Measurements from ENCODE around the gene SLC39A3.
A peak's percentile ranks its signal among the peaks of the same experiment; 100 is the strongest.

Gene SLC39A3, protein sequence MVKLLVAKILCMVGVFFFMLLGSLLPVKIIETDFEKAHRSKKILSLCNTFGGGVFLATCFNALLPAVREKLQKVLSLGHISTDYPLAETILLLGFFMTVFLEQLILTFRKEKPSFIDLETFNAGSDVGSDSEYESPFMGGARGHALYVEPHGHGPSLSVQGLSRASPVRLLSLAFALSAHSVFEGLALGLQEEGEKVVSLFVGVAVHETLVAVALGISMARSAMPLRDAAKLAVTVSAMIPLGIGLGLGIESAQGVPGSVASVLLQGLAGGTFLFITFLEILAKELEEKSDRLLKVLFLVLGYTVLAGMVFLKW

DNA sequence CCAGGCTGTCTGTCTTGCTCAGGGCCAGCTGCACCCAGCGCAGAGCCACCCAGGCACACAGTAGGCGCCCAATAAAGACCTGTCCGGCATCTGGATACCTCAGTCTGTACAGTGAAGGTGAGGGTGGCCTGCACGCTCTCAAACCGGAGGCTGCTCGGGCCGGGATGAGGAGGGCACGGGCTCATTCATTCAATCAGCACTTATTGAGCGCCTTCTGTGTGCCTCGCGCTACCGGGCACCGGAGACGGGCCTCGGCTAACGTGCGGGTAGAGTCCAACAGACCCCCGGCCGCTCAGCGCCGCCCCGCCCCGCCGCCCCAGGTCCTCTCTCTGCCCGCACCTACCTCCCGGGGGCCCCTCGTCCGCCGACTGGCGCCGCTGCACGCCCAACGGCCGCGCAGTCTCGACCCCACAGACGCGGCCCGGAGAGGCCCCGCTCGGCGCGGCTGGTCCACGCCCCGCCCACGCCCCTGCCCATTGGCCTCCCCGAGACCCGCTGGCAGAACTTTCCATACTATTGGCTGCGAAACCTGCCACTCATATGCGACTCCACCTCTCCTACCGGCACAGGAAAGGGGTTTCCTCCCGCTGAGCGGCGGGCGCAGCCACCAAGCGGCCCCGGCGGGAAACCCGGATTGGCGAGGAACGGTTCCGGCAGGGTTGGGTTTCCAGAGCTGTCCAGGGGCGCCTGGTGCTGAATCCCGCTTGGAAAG is at the start of gene SLC39A3:
Gene SLC39A3, minus strand, starts transcription at position 416 of the 712 bp plus-strand sequence. CDS start 2,760 bp downstream, outside the sequence.
- peak; percentile 99 for ATAC-seq

DNA sequence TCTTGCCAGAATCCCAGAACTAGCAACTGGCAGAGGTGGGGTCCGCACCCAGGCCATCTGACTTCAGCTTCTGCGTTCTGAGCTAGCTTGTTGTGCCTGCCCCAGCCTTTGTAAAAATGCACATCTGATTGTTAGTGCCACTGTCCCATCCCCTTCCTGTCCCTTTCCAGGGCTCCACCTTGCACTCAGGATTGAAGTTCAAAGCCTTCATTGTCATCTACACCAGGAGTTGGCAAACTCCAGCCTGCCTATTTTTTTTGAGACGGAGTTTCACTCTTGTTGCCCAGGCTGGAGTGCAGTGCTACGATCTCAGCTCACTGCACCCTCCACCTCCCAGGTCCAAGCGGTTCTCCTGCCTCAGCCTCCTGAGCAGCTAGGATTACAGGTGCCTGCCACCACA is 48.4 kb upstream of the SLC39A3 start:
- ATAC-seq, result no peak

DNA sequence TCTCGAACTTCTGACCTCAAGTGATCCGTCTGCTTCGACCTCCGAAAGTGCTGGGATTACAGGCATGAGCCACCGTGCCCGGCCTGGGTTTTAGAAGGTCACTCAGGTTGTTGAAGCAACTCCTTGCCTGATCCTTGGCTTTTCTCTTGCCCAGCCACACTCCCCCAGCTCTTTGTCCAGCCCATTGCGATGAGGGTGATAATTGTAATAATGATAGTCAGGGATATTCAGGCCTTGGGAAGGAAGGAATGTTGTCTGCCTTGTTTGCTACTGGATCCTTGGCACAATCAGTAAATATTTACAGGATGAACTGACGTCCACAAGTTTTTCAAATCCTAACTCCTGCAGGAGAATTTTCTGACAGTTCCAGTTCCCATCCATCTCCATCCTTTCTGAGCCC is 47.3 kb upstream of the SLC39A3 start:
- no peak for ATAC-seq

DNA sequence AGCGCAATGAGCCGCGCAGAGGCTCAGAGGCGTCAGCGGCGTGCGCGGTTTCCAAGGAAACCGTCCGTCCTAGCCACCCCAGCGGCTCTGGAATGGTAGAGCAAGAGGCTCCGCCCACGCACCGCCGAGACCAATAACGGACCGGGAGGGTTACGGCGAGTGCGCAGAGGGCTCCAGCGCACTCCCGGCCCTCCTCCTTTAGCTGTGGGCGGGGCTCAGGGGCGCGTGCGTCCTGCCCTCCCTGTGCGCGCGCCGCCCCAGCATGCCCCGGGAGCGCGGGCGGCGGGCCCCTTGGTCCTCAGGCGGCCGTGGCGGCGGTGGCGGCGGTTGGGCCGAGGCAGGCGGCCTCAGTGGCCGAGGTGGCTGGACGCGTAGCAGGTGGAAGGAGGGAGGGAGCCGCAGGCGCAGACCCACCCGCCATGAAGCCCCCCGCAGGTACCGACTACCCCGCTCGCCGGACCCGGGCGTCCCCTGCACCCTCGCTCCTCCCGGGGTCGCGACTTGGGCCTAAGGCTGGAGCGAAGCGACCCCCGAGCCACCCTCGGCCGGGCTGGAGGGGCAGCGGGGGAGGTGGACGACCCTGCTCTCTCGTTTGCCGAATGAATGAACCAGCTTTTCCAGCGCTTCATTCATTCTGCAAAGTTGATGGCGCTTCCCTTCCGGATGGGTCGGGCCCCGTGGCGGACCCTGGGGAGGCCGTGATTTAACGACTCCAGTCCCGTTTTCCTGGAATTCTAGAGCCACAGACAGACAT is 45.6 kb upstream of the SLC39A3 start, which contains the start of gene THOP1:
Gene THOP1, plus strand, starts transcription at position 260 of the 754 bp plus-strand sequence. Its CDS starts 160 bp downstream, at position 420.
- ATAC-seq, result peak; percentile 84 to 85

DNA sequence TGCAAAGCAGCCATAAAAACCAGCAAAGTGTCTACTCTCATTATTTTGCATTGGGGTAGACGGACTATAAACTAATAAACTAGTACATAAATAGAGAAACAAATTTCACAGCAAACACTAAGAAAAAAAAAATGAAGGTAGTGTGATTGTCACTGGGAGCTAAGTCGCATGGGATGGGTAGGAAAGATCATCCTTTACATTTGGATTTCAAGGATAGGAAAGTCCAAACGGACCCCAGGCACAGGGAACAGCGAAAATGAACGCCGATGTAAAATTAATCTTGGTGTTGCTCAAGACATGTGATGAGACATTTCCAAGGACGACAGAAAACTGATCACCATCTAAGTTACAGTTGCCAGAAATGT is 43.9 kb upstream of the SLC39A3 start:
- ATAC-seq, result no peak

DNA sequence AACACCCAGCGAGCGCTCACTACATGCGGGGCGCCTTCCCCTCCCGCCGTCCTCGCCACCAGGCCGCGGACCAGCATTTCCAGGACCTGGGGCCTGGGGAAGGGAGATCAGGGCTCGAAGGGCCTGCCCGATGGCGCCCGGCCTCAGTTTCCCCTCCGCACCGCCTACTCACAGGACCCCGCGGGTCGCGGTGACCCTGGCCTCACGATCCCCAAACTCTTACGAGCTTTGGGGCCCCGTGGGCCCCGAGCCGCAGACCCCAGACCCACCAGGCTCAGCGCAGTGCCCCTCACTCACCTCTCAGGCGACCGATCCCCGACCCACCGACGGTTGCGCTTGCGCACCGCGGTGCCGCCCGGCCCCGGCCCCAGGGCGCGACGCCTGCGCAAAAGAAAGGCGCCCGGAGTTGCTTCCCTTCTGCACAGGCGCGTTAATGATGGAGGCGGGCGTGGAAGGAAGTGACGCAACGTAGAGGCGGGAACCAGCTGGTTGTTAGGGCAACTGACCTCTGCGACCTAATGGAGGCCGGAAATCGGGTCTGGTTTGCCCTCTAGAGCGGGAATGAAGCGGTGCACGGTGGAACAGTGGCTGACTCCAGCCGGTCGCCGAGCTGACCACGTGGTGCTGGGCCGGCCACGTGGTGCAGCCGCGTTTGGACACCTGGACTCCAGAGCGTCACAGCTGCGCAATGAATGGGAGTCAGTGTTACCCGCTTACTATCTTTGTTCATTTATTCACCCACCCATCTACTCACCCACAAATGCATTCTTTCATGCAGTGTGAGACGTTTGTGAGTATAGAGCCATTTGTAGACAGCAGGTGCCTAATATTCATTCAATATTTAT is 43.3 kb upstream of the SLC39A3 start, which contains the start of gene SGTA:
Gene SGTA, minus strand, starts transcription at position 338 of the 845 bp plus-strand sequence. CDS start 14,205 bp downstream, outside the sequence.
- peak; percentile 80 to 83 for ATAC-seq

DNA sequence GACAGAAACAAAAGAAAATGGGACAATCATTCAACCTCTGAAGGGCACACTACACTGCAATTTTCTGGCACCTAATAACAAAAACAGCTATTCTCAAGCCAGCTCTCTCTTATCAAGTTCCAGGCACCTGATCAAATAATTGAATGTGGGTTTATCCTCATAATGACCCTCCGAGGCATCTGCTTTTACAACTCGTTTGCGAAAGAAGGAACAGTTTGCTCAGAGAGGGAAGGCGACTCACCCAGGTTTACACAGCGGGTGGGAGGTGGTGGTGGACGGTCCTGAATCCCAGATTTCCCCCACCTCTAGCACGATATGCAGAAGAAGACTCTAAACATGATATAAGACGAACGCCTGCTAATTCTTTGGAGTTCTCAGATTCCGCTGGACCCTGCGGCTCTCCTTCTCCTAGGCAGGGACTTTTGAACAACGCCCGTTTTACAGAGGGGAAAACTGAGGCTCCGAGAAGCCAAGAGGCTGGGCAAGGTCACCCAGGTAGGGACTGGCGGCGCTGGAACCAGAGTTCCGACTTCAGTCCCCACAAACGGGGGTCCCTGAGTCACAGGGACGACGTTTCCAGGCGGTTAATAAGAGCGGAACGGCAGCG is 42.6 kb upstream of the SLC39A3 start:
- no peak for ATAC-seq

DNA sequence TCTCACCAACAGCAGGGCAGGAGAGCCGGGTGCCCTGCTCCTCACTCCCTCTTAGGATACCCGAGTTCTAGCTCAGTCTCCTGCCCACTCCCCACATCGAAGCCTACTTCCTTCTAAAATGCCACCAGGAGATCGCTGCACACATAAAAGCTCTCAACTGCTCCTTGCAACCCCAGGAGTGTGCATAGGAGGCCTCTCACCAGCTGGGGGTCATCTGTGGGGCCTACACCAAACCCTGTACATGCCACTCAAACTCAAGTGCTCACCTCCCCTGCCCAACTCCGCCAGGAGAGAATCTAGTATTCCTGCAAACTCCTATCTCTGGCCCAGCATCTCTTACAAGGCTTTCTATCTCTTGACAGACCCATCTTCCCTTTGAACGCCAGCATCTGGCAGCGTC is 40.5 kb upstream of the SLC39A3 start:
- no peak for ATAC-seq

DNA sequence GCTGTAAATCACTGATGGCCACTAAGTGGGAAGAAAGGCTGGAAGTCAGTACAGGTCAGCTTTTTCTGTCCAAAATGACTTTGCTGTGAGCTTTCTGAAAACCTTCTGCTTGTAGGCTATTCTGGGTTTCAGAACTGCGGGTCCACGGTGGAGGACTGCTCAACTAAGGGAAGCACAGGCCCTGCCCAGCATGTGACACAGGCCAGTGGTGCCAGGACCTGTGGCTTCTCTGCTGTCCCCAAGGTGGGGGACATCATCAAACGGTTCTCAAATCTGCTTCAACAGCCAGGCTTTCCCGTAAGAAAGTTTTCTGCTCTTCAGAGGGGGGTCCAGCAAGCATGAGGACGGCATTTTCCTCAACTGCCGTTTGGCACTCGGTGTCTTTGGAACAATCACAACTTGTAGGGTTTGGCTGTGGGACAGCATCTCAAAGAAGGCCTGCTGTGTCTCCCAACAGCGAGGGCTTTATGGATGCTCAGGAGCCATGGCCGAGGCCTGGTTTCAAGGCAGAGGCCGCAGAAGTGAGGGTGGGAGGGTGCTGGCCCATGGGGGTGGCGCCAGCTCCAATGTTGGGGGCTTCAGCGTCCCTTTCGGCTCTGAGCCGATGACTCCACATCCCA is 39.4 kb upstream of the SLC39A3 start:
- no peak for ATAC-seq

DNA sequence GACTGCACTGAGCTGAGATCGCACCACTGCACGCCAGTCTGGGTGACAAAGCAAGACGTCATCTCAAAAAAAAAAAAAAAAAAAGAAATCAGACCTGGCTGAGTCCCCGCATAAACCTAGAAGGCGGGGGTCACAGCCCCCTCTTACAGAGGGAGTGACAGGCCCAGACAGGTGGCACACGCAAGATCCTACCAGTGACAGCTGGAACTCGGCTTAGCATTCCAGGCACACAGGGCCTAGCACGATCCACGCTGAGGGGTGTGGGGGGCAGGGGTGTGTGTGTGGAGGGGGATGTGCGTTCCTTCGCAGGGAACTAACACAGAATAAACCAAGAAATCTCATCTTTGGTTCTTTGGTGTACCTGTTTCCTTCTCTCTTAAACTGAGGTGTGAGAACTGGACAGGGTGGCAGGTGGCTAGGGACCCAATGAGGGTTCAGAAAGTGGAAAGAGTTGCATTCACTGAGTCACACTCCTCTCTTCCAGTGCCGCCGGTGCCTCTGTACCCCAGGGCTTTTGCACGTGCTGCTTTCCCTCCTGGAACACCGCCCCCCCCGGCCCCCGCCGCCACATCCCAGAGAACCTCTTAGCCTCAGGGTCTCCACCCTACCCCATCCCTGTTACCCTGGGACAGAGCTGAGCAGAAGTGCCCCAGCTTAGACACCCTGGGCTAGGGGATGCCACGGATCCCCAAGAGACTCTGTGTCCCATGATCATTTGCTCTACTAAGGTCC is 38.3 kb upstream of the SLC39A3 start:
- ATAC-seq, result no peak

DNA sequence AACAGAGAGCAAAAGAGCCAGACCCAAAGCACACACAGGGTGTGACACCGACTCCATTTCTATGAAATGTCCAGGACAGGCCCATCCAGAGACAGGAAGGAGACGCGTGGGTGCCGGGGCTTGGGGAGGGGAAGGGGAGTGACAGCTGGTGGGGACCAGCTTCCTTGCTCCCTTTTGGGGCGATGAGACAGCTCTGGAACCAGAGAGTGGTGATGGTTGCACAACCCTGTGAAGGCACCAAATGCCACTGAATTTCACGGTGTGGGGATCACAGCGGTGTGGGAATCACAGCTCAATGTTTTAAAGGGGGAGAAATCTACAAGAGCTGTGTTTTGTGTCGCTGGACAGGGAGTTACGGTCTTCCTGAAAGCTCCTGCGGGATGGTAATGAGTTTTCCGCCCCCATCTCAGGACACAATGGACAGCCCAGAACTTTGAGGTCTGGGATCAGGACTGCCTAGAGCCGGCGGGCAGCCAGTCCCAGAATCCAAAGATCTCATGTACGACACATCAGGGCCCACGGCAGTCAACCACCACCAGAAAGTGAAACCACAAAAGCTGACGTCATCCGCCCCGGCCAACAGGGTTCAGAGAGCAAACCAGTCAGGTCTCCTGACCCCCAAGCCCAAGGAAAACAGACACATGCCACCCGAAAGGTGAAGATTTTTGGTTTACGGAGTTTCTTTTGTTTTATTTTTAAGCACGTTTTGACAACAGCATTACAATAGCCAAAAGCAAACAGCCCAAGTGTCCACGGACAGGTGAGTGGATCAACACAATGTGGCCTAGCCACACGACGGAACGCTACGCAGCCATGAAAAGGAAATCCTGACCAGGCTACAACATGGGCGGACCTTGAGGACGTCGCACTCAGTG is 36.0 kb upstream of the SLC39A3 start:
- peak; percentile 78 to 83 for ATAC-seq

DNA sequence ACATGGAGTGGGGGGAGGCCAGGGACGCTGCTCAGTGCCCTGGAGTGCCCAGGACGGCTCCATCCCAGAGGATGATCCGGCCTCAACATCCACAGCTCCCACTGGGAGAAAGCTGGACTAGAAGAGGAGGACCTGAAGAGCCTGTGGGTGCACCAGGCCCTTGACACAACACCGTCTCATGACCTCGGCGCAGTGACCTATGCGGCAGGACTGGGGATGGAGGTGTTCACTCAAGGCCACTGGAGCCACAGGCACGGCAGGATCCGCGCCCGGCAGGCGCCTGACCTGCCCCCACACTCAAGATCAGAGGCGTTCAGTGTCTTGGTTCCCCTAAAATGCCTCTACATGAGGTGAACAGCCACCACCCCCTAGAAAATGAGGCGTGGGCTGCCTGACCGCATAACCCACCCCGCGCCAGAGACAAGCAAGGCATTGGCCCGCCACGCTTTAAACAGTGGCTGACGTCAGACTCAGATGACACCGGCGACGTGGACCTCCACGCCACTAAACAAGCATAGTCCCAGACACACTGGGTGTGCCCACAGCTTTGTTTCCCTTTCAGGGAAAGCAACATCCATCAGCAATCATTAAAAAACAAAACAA is 35.2 kb upstream of the SLC39A3 start:
- ATAC-seq, result no peak

DNA sequence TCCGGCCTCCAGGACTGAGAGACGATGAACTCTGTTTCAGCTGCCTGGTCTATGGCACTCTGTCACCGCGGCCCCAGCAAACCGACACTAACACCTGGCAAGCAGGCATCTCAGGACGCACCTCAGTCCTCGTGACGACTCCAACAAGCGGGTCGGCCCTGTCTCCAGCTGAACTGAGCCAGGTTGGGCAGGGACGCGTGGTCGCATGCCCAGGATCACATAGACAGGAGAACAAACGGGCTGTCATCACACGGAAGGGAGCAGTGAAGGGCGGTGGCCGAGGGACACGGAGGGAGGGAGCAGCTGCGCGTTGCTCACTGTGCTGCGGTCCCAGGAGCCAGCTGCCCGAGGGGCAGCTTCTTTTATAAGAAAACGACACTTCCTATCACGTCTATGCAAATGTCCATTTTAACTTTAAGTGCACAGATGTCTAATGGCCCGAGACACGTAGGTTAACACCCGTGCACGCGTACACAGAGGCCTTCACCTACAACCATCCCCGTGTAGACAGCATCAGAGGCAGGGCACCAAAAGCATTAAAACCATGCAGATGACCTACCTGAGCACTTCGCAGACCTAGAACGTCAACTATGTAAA is 34.4 kb upstream of the SLC39A3 start:
- ATAC-seq, result no peak

DNA sequence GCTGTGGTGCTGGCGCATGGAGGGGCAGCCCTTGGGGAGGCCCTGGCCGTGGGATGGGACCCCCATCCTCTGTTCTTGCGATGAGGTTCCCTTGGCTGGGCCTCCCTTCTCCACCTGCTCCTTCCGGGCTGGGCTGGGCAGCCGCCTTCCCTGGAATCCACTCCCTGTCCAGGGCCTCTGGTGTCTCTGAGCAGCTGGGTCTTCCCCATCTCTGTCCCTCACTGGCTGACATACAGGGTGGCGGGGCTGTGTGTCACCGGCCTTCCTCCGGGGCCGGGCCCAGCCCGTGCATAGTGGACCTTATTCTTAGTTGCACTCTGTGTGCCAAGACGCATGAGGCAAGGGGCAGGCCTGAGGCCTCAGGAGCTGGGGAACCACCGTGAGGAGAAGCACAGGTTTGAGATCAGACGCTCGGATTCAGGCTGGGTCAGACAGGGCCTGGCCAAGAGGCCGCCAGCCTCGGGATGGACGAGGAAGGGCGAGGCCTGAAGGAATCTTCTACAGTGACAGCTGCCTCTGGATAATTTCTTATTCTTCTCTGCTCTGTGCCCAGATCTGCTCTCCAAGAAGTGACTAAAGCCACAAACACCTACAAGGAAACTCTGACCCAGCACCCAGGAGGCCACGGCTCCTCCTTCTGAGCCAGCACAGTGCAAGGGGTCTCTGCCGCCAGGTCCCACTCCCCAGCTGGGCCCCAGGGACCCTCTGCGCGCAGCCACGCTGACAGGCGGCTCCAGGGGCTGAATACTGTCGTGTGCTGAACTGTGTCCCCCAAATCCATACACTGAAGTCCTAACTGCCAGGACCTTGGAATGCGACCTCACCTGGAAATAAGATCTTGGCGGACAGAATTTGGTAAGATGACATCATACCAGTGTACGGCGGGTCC is 32.2 kb upstream of the SLC39A3 start:
- ATAC-seq, result no peak

DNA sequence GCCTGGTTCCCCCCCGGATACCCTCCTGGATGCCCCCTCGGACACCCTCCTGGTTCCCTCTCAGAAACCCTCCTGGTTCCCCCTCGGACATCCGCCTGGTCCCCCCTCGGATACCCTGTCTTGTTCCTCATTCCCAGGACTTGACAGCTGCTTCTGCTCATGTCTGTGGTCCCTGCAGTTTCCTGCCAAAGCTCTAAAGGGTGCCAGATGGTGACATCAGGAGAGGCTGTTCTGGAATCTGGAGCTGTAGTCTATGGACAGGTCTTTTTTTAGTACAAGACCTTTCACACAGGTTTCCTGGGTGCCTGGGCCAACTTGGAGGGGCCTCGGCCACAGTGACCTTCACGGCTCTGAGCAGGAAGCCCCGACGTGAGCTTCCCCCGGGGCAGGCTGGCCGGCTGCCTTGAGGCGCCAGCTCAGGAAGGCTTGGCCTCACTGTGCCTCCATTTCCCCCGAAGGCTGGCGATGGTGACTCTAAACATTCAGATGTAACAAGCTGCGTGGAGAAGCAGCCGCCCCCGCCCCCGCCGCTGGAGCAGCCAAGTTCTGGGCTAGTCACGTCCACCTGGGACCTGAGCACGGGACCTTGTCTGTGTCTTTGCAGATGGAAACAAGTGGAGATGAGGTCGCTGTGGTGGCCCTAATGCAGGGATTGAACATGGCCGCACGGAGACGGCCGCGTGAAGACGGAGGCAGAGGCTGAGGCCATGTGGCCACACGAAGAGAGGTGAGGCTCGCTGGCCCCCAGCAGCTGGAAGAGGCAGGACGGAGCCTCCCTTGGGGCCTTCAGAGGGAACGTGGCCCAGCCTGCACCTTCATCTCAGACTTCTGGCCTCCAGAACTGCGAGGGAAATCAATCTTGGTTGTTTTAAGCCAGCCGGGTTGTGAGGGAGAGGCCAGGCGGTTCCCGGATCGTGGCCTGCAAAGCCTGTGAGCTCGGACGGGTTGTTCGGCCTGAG is 30.5 kb upstream of the SLC39A3 start:
- ATAC-seq, result no peak

DNA sequence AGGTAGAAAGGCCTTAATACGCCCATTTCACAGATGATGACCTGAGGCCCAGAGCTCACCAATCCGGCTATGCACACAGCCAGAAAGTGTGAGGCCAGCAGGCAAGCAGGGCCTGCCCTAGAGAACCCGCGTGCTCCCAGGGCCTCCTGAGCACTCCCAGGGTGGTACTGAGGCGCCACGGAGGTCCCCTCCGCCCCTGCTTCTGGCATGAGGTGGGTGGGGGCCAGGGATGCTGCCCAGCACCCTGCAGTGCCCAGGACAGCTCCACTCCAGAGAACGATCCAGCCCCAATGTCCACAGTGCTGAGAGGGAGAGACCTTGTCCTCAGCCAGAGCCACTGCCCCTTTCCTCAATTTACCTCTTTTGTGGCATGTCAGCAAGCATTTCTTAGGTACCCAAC is 29.4 kb upstream of the SLC39A3 start:
- no peak for ATAC-seq
